K562 (cell line): ENCODE data around the gene VASH2. TPM values are rescaled to one million over a fixed set of nuclear protein-coding genes. Genes with fewer than 3 reads are reported as not detected.

Source experiments
- CREB5 ChIP-seq: fragments of 250-450 bp; sonication (Bioruptor Pico); IDR thresholded peaks from 2 replicates; pipeline ENCODE4 v1.5.0; 2020; ENCODE audit warnings: mild to moderate bottlenecking
- MAFF ChIP-seq: IDR thresholded peaks from 2 replicates; pipeline ENCODE4 v1.6.1; 2012; ENCODE audit warnings: low read length, improper control_type of control experiment
- MAFG ChIP-seq: fragments of 450-650 bp; conservative IDR thresholded peaks from 2 replicates; pipeline ENCODE4 v1.6.1; 2016; ENCODE audit warnings: missing genetic modification characterization, missing compliant biosample characterization
- MAFK ChIP-seq: IDR thresholded peaks from 2 replicates; pipeline ENCODE4 v1.6.1; 2011; ENCODE audit warnings: low read length, improper control_type of control experiment
- POLR2G ChIP-seq: fragments of 200-400 bp; formaldehyde crosslinking; IDR thresholded peaks from 2 replicates; pipeline ENCODE4 v1.6.1; 2017; ENCODE audit warnings: low read depth, mild to moderate bottlenecking, antibody characterized with exemption, low read length, moderate library complexity
- POU5F1 ChIP-seq: fragments of 150-350 bp; IDR thresholded peaks from 2 replicates; pipeline ENCODE4 v1.6.1; 2014; ENCODE audit warnings: borderline replicate concordance, low read length, low read depth, mild to moderate bottlenecking; ENCODE audit not compliant: partially characterized antibody
- RBM22 ChIP-seq: fragments of 200-400 bp; formaldehyde crosslinking; IDR thresholded peaks from 2 replicates; pipeline ENCODE4 v1.6.1; 2018; ENCODE audit warnings: low read length, low read depth; ENCODE audit not compliant: poor library complexity, severe bottlenecking
- ZNF280A ChIP-seq: fragments of 450-650 bp; IDR thresholded peaks from 2 replicates; pipeline ENCODE4 v1.6.1; 2018; ENCODE audit warnings: mild to moderate bottlenecking, low read depth; ENCODE audit not compliant: partially characterized antibody
- ZNF316 ChIP-seq: fragments of 450-650 bp; IDR thresholded peaks from 2 replicates; pipeline ENCODE4 v1.6.1; 2016
- ZNF407 ChIP-seq: fragments of 450-650 bp; IDR thresholded peaks from 2 replicates; pipeline ENCODE4 v1.6.1; 2016; ENCODE audit warnings: low read depth
- polyA plus RNA-seq, 8 experiments: library from polyadenylated mRNA; depleted of rRNA in 4 of 8; stranded (reverse) in 5 of 8; unstranded in 3 of 8; fragments of >200 nt; fragmentation: Nextera tagmentation in 2 of 8; fragmentation: Illumina TruSeq in 1 of 8; extraction: Ambion mirVana in 2 of 8; extraction: Trizol in 1 of 8; gene quantifications; 2 replicates each; pipeline versions ENCODE4 v1.2.1 to v1.2.3, GENCODE V29; 2011 to 2014; ENCODE audit warnings: inconsistent platforms in 1 of 8, missing spikeins in 1 of 8
- total RNA-seq, 7 experiments: library from RNA; depleted of rRNA in 6 of 7; stranded (reverse); fragments of >200 nt in 6 of 7; fragmentation: Illumina TruSeq in 2 of 7; extraction: Trizol in 2 of 7; gene quantifications; 2 replicates each; pipeline versions ENCODE4 v1.2.1 to v1.2.3, GENCODE V29; 2011 to 2021; ENCODE audit warnings: low replicate concordance in 1 of 7

The VASH2 gene
- total and polyA plus RNA-seq, 9 of the 15 experiments (the other 6 are each of a cell fraction or from before 2014, with no cell fraction given): 0.04 to 0.40 (median 0.10) TPM; not detected in 1

GRCh38 chr1:212928323-212929291, 21.7 kb upstream of the VASH2 start (continued):
- TF ChIP-seq ZNF280A (no peak), MAFG (tag) (peak; percentile 84), ZNF407 (no peak), CREB5 (CRISPR knock-in tag) (no peak), POLR2G (no peak), MAFF (peak; percentile 86), POU5F1 (no peak), ZNF316 (peak; percentile 94), MAFK (peak; percentile 84), RBM22 (no peak)
